GM19099 (cell line): Measurements from ENCODE around the gene GPC5.

ENCODE experiments used
- POLR2A ChIP-seq: IDR thresholded peaks from 3 replicates; pipeline ENCODE4 v1.6.1; 2011; ENCODE audit warnings: low read depth; ENCODE audit not compliant: insufficient read length; ENCODE audit errors: extremely low read depth

Gene GPC5

DNA sequence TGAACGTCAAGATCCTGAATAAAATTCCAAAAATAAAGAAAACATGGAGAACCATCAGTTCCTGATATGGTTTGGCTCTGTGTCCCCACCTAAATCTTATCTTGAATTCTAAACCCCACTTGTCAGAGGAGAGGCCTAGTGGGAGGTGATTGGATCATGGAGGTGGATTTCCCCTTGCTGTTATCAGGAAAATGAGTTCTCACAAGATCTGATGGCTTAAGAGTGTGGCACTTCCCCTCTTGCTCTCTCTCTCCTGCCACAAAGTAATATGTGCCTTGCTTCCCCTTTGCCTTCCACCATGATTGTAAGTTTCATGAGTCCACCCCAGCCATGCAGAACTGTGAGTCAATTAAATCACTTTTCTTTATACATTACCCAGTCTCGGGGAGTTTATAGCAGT, 827.4 kb downstream of the GPC5 start:
- TF ChIP-seq POLR2A: no peak

GRCh38 chr13:92232871-92233270, 834.5 kb downstream of the GPC5 start:
- no peak for TF ChIP-seq POLR2A

DNA sequence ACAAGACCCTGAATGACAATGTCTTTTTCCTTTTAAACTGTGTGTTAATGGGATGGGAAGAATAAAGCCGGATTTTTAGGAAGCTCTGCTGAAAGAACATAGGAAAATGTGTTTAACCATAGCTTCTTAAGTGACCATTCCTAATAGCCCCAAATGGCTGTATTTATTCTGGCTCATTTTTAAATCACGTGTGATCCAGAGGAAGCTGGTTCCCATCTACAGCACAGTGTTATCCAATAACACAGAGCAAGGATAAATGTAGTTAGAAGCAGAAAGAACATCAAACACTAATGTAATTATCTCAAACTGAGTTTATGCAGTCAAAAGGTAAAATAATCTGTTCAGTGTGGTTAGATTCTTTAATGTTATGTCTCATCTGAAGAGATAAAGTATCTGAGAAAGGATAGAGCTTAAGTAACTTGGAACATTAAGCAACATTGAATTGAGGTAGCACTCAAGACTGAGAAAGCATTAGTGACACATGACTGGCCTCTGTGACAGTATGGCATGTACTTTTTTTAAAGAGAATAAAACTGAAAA, 853.3 kb downstream of the GPC5 start:
- TF ChIP-seq POLR2A: no peak

DNA sequence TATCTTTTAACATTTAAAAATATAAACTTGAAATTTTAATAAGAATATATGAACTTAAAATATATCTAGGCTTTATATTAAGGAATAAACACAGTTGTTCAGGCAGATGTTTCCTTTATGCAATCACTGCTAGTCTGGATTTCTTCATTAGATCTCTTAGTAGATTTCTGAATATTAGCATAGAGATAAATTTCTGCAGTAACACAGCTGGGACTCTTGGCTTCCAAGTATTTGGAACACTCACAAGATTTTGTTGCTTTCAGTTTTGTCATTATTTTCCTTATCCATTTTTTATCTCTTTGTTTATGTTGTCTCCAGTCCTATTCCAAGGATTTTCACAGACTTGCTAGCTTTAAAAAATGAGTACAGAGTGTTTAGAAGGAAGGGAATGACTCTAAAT, 857.1 kb downstream of the GPC5 start:
- no peak for TF ChIP-seq POLR2A

DNA sequence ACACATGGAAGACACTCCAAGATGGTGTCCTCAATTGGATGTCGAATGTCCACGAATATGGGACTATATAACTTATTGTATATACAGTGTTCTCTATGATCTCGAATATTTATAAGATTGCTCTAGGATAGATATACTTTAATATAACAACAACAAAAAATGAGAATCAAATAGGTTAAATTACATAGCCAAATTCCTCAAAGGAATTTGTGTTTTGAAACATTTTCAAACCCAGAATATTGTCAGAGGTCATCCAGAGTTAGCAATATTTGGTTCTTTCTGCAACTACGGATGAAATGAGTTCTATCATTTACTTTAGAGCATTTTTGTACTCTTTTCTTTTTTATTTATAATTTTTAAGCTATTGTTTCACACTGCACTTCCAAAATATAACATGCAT, 857.8 kb downstream of the GPC5 start:
- no peak for TF ChIP-seq POLR2A

GRCh38 chr13:92259046-92259445, 860.6 kb downstream of the GPC5 start:
- TF ChIP-seq POLR2A: no peak

GRCh38 chr13:92259523-92259922, 861.1 kb downstream of the GPC5 start:
- TF ChIP-seq POLR2A: no peak

DNA sequence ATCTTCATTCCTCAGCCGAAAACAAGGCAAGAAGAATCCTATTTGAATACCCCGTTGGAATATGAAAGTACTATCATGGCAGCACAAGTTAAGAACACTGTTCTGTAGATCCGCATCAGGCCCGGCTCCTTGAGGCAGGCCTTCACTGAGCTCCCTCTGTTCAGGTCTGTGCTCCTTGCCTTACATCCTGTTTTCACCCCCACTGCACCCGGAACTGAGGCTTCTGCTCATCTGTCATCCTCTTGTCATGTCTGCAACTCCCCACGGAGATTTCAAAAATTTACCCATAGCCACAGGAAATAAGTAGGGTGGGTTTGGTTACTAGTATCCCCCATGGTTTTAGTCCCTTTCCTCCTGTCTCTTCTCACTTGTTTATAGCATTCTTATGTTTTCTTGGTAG, 861.9 kb downstream of the GPC5 start:
- TF ChIP-seq POLR2A: no peak

GRCh38 chr13:92262100-92262788, 863.8 kb downstream of the GPC5 start:
- TF ChIP-seq POLR2A: no peak

GRCh38 chr13:92265408-92265807, 867.0 kb downstream of the GPC5 start:
- no peak for TF ChIP-seq POLR2A

DNA sequence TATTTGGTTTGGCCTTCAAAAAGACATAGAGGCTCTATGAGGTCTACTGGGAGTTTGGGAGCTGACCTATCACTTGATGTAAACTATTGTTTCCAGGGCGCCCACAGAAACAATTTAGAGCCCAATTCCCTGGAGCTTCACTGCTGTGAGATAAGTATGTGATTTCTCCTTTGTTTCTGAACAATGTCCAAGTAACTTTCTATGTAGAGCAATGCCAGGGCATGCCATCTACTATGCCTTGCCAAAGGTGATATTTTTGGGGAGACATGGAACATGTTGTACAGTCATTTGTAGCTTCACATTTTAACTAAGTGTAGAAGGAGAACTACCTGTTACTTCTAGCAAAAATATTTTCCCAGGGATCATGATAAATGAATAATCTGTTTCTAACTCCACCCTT, 872.6 kb downstream of the GPC5 start:
- no peak for TF ChIP-seq POLR2A

GRCh38 chr13:92272177-92272576, 873.8 kb downstream of the GPC5 start:
- no peak for TF ChIP-seq POLR2A

DNA sequence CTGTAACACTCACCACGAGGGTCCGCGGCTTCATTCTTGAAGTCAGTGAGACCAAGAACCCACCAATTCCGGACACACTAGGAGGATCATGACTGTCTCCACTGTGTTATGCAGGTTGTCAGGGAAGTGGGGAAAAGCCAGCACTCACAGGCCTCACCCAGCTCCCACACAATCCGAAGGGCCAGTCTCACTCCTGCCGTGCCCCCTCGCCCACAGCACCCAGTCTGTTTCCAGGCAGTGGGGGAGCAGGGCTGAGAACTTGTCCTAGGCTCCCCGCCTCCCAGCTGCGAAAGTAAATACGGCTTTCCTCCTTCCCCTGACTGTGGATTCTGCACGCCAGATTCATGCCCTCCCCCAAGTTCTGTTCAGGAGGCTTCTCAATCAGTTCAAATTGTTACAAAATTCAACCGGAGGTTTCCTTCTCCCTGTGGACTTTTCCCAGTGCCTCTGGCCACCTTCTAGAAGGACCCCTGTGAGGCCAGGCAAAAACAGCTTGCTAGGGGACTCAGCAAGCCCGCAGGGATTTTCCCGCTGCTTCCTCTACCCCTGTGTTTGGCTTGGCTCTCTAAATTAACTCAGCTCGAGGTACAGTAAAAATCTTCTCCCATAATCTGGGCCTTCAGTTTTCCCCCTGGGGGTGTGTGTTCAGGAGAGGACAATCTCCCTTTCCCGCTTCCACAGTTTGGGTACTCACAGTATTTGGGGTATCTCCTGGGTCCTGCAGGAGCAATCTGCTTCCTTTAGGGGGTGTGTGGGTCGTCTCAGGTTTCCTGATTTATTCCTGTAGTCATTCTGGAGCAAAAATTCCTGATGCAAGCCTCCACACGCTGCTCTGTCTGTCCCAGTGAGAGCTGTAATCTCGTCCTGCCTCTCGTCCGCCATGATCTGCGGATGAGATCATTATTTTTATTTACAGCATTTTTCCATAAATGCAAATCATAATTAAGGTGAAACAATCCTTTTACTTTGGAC, 899.8 kb downstream of the GPC5 start:
- TF ChIP-seq POLR2A: no peak

GRCh38 chr13:92300651-92301050, 902.2 kb downstream of the GPC5 start:
- TF ChIP-seq POLR2A: no peak

DNA sequence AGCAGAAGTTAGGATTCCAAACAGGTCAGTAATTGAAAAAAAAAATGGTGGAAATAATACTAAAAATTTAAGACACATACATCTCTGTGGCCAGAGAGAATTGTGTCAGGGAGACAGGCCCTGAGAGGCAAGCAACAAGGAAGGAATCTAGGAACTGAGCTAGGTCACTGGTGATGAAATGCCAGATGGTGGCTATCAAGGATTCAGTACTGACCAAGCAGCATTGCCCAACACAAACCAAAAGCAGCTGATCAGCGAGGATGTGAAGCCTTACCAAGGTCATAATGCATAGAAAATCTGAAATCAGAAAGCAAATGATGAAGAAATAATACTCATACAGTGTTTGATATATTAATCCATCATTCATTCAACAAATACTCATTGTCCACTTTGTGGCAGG, 905.0 kb downstream of the GPC5 start:
- TF ChIP-seq POLR2A: no peak

- TF ChIP-seq POLR2A: no peak
These were observed 909.3 kb downstream of the GPC5 start for GRCh38 chr13:92307752-92308151.
